PFSK-1 (cell line): ENCODE measurements around the gene NKAIN2.

ENCODE experiments used
- POLR2AphosphoS5 ChIP-seq: IDR thresholded peaks from 2 replicates; pipeline ENCODE4 v1.6.1; 2012; ENCODE audit warnings: low read depth, mild to moderate bottlenecking, control low read depth, low read length, moderate library complexity
- REST ChIP-seq, 2 experiments: IDR thresholded peaks; 2 replicates each; pipeline versions ENCODE4 v1.6.1 to v1.8.0; 2011 to 2012; ENCODE audit warnings: low read depth in 2 of 2, low read length in 2 of 2, control low read depth in 1 of 2, inconsistent platforms in 1 of 2, mild to moderate bottlenecking in 1 of 2, moderate library complexity in 1 of 2; ENCODE audit not compliant: insufficient read depth in 1 of 2

GRCh38 chr6:124658053-124658452 is 854.4 kb downstream of the NKAIN2 start:
- no peak for TF ChIP-seq REST (IDR thresholded peaks at IDR 0.05; ENCODE audit: insufficient read depth in 1 of 2, low read depth in 2 of 2, low read length in 2 of 2)
- no peak for TF ChIP-seq POLR2AphosphoS5
